DMS 273 (cell line): Measurements from ENCODE around the gene SUSD4.

Source experiments
- DNase-seq: peaks from one replicate; lab custom pipeline; 2025; ENCODE audit not compliant: unreplicated experiment; lab: John Stamatoyannopoulos, UW

SUSD4 gene

DNA sequence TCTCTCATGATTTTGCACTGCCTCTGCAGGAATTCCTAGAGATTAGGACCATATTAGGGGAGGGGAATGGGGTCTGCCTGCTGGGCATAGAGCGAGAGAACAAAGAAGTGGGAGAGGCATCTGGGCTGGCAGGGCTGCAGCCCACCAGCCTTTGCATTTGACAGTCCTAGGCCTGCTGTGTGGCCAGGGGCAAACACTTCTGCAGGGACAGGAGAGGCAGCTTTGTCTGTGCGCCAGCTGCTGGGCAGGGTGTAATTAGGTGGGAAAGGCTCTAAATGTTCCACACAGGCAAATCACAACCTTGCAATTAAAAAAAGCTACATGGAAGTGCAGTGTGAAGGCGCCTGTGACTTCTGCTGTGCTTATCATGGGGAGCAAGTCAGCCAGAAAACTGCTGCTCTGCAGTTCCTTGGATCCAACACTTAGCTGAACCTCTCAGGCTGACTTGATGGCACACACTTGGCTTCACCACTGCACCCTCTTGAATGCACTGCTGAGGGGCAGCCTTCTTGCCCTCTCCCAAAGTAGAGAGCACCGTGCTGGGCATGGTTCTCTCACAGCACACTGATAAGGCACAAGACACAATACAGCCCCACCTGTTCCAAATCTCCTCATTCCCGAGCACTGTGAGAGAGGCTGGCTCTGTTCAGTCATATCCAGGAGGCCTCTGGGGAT is 147.3 kb downstream of the SUSD4 start:
- DNase-seq, result peak; percentile 54

DNA sequence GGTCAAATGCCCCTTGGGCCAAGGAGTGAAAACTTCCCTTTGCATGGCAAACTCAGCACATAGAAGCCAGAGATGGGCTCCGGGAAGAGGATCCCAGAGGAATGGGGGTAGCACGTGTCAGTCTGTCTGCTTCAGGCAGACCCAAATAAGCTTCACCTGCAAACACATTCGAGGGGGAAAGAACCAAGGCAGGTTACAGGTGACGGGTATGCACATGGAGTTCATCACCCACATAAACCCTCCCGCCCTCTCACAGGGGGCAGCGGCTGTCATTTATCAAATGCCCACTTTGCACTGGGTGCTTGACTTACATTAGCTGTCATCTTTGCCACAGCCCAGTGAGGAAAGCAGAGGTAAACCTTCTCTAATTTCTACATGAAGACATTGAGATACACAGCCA is 147.9 kb downstream of the SUSD4 start:
- DNase-seq, result no peak

DNA sequence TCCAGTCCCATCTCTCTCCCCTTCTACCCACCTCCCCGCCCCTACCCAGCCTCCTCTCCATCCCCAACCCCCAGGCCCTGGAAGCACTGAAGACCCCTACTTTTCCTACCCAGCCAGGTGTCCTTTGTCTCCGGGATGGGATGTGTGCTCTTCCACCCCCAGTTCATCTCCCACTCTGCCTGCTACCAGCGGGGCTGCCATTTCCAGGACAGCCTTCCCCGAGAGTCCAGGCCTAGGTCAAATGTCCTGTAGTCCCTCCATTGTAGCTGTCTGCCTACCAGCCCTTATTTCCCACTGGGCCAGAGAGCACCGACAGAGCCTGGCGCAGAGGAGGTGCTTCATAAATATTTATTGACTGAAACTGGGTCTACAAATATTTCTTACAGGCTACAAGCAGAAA is 148.9 kb downstream of the SUSD4 start:
- no peak for DNase-seq

DNA sequence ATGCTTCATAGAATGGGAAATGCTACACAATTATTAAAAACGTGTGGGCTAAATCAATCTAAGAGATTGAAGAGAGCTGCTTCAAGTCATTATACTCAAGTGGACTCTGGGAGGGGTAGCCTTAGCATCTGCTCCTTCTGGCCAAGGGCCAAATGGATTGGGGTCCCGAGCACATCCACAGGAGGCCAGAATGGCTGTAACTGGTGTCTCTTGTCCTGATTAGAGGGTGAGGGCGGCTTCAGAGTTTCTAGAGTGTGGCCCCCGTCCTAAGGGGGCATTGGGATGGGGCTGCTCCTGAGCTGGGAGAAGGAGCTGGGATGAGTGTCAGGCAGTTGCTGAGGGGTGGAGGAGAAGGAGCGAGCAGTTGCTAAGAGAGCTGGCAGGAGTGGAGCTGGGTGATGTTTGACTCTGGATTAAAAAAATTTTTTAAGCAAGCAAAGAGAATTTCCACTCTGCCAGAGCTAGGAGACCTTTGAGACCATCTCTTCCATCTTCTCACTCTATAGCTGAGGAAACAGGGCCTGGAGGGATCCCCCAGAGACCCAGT is 149.6 kb downstream of the SUSD4 start:
- DNase-seq, result peak; percentile 59

DNA sequence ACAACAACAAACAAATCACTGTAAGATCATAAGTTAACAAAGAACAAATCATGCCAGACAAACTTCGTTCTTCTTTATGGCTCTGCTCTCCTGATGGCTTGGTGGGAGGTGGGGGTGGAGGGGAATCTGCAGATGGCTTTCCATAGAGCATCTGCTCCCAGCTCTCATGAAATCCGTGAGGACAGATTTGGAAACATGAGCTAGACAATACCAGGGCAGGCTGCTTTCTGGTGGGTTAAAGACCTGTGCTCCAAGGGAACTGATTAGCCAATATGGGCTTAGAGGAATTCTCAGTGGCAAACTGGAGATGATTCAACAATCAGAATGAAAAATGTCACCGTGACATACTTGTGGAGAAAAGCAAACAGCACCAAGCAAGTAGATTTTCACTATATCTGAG is 151.5 kb downstream of the SUSD4 start:
- DNase-seq, result peak; percentile 96

DNA sequence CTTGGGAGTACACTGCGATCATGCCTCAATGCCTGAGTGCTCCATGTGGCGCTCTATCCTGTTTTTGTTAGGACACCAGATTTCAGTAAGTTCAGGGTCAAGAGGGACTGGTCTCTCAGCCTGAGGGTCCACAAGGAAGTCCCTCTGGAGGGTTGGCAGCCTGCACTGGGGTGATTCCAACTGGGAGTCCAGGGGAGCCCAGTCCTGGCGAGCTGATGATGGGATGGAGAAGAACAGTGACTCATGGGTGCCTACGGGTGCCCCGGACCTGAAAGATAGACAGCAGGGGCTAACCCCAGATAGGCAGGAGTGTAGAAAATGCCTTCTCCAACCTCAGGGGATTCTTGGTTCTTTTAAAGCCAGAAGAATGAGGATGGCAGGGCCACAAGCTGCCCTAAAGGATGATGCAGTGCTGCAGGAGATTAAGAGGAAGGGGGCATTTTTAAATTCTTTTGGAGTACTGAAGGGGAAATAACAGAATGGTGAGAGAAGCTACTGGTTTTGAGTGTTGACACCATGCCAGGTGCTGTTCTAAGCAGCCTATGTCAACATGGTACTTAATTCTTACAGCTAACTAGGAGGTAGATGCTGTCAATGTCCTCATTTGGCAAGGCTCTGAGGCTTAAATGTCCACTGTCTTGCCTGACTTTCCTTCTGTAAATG is 152.5 kb downstream of the SUSD4 start:
- peak; percentile 49 for DNase-seq

DNA sequence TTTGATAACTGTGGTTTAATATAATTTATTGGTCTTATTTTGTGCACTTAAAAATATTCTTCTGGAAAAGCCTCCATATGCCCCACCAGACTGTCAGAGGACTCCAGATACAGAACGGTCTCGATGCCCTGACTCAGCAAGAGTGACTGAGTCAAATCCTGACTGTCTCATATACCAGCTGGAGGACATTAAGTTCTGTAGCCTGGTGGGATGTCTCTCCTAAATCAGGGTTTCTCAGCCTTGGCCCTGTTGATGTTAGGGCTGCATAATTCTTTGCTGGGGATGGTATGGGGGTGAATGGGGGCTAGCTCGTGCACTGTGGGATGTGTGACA is 153.2 kb downstream of the SUSD4 start:
- peak; percentile 40 for DNase-seq

DNA sequence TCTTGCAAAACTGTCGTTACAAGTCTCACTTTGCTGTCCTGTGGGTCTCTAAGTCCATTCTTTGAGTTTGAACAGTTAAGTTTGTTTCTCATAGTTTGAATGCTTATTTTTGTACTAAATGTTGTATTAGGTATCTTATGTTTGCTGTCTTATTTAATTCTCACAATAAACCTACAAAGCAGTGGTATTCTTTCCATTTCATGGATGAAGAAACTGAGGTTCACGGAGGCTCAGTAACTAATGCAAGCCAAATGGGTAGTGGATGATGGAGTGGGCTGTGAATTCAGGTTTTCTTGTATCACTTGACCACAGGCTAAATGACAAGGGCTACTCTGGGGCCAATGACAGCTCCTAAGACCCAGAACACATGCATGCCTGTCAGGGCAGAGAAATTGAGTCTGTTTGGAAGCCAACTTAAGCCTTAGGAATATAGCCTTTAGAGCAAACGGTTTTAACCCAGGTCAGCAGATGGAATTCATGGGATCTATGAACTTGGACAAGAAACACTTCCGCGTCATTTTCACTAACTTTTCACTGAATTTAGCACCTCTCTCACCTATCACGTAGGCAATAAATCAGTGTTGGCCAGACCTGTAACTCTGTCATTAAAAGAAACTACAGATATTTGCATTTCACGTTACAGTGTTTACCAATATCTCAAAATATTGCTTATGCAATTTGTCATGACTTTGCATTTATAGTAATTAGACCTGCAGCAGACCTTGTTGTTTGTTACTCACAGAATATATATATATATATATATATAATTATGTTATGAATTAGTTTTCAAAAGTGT is 153.8 kb downstream of the SUSD4 start:
- DNase-seq, result no peak

DNA sequence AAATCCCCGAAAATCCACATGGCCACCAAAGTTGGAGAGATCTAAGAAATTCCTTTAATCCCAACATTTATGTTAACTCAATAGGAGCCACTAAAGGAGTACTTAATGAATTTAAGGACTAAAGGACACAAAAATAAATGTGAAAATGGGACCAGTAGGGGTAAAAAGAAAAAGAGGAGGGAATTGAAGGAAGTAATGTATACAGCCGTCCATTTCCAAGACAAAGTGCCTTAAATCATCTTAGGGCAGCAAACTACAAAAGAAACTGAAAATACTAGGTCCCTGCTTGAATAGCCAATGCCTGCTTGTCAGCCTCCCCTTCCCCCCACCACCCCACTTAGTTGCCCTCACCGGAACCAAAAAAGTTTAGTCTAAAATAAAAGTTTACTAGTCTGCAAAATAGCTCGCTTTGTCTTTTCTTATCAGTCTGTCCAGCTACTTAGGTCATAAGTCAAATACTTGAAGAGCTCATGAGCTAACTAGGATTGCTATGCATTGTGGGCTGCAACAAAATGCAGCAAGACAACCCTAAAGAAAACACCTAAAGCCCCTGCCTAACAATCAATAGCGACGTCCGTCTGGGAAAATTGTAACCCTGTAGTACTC is 154.6 kb downstream of the SUSD4 start:
- no peak for DNase-seq

DNA sequence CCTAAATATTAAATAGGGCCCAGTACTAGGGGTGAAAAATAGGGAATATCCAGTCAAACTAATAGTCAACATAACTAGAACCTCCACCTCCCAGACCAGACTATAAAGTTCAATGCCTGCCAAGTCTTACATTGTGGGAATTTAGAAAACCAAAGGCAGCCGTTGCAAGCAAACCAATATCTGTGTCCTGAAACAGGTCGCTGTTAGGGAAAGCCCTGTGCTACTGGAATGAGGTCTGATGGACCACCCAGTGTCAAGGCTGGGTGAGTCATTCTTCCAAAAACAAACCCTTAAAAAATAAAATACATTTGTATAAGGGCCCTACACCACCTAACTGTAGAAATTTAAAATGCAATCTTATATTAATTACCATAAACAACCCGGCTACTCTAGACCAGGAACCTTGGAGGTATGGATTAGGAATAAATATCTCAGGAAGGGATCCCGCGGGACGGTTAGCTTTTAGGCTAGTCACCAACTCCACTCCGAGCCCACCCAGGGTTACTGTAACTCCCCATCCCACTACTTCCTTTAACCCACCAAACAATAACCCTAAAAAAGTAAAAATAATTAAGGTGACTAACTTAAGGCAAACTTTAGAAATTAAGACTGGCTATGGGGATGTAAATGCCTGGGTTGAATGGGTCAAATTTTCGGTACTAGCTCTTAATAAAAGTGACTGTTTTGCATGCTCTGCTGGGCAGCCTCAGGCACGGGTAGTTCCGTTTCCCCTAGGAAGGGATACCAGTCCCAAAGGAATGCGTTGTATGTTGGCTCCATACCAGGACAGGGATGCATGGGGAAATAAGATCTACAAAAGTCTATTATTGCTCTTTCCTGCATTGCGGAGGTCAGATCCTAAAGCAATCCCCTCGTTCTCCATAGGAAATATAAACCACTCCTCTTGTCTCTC is 155.6 kb downstream of the SUSD4 start:
- DNase-seq, result peak; percentile 30

DNA sequence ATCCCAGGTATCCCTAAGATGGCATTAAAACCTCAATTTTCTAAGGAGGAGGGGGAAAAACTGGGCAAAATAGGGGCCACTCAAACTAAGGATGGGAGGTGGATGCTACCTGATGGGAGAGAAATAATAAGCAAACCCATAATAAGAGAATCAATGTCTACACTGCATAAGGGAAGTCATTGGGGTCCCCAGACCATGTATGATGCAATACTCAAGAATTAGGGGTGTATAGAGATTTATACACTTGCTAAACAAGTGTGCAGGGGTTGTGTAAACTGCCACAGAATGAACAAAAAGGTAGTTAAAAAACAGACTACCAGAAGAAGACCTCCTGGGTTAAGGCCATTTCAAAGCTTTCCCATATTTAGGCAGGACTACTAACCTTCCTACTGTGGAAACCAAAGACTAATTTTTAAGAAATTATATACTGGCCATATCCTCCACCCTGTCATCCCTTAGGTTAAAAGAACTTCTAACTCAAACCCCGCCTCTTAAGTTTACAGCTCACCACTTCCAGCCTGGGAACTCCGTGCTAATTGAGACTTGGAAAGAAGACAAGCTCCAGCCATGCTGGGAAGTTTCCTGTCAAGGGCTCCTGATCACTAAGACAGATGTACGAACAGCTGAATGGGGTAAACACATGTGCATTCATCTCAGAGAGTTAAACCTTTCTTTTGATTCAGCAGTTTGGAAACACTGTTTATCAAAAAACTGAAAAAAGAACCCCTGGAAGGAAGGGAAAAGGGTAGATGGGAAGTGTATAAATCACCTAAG is 156.5 kb downstream of the SUSD4 start:
- DNase-seq, result peak; percentile 86

DNA sequence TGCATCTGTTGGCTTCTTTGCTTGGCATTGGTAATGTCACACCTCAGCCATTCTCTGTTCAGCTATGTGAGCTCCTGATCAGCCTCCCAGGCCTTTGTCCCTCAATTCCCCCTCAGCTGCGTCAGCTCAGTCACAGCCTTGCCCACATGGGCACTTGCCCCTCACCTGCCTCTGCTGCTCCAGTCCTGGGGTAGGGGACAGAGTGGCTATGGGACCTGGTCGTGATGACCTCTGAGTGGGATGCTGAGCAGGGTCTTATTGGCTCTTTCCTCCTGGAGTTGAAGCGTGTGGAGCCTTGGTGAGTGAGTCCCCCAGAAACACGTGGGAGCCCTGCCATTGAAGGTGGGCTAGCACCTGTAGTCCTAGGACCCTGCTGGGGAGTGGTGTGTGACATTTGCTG is 159.6 kb downstream of the SUSD4 start:
- no peak for DNase-seq

DNA sequence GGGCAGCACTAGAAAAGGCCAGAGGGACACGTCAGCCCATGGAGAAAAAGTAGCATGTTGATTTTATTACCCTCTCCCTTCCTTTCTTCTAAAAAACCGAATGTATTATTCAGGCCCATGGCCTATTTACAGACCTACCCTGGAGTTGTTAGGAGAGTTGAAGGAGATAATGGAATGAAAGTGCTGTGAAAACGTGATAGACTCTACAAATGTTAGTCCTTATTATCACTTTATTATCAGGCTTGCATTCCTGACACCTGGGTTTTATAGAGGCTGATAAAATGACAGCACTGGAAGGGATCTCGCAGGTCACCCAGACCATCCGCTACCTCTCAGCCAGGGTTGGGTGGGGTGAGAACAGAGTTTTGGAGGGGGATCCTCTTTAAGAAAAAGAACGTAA is 160.3 kb downstream of the SUSD4 start:
- DNase-seq, result no peak

DNA sequence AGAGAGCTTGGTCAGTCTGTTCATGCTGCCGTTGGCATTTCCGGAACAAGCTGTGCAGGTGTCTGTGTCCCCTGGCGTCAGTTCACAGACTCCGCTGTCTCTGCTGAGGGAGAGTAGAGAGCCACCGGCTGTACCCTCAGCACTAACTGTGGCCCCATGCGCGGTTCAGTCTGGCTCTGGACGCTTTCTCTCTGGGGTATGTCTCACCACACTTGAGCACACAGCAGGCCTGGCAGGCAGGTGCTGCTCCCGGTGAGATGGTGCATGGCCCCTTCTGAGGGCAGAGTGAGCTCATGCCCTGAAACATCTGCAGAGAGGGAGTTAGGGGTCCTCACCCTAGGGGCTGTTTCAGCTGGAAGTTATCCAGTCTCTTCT is 161.0 kb downstream of the SUSD4 start:
- DNase-seq, result no peak

DNA sequence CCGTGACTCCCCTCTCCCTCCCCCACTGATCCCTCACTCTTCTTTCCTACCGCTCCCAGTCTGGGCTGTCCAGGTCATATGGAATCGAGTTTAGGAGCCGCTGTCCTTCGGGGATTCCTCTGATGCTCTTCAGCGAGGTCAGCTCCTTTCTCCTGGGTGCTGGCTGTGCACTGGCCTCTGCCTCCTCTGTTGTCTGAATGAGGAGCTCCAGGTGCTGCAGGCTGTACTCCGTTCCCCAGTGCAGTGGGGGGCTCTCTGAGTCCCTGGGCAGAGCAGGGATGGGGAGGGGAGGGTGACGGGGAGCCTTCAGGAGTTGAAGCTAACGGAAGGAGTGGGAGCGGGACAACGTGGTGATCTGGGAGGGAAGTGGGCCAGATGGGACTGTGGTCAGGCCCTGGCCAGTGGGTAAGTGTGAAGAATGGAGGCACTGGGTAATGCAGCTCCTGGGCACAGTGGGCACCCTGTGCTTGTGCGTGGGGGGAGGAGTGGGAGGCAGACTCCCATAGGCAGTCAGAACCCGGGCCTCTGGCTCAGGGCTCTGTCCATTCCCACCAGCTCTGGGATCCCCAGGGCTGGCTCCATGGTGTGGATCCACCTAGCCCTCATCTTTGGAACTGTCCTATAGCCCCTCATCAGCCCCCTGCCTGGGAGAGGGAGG is 161.5 kb downstream of the SUSD4 start:
- no peak for DNase-seq

DNA sequence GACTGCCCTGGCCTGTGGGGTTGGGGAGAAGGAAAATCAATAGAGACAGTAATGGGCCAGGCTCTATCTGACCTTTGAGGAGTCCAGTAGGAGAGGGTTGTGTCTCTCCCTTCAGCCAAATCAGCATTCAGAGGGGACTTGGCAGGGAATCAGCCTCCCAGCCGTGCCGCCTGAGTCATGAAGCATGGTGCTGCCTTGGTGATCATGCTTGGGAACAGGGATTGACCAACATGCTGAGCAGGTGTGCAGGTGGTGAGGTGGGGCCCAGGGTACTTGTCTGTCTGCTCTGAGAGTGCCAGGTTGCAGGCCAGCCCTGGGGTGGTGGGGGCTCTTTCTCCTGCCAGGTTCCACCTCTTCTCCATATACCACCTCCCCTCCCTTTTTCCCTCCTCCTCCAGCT is 162.0 kb downstream of the SUSD4 start:
- no peak for DNase-seq

DNA sequence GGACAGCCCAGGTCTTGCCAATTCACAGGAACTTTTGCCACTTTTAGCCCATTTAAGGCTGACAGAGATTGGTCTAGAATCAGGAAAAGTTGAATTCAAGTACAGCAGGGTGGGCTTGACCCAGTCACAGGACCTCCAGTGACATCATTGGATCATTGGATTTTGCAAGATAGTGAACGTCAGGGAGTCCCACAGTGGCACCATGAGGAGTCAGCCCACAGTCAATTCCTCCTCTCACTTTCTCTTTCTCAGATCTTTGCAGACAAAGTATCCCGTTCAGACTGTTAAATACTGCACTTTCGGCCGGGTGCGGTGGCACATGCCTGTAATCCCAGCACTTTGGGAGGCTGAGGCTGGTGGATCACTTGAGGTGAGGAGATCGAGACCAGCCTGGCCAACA is 163.1 kb downstream of the SUSD4 start:
- no peak for DNase-seq

DNA sequence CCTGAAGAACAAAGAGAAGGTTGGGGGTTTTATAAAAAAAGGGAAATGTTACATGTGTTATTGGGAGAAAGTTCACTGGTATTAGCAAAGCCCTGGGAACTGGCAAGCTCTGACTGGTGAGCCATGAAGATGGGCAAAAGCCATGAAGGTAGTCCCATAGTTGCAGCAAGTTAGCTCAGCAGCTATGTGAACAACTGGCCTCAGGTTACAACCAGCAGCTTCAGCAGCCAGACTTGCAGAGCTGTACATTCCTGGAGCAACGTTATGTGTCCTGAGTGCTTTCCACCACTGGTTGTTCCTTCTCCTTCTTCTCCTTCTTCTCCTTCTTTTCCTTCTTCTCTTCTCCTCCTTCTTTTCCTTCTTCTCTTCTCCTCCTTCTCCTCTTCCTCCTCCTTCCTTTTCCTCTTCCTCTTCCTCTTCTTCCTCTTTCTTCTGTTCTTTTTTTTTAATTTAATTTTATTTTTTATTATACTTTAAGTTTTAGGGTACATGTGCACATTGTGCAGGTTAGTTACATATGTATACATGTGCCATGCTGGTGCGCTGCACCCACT is 164.8 kb downstream of the SUSD4 start:
- DNase-seq, result peak; percentile 11

DNA sequence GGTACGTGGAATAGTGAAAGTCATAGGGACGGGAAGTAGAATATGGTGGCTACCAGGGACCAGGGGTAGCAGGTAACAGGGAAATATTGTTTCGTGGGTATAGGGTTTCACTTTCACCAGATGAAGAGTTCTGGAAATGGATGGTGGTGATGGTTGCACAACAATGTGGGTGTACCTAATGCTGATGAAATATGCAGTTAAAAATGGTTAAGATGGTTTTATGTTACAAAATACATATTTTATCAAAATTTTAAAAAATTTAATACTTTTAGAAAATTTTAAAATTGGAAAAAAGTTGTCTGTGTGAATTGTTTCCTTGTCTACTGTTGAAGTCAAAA is 165.4 kb downstream of the SUSD4 start:
- no peak for DNase-seq
